Daoy (cell line): ENCODE results near the gene ZNF365. TPM values are rescaled to one million over a fixed set of nuclear protein-coding genes. Genes with fewer than 3 reads are reported as not detected.
"Not testable (repeated sequence)": the region's sequence is repeated elsewhere in the genome, so short reads cannot be mapped to it uniquely, and the experiment has no call there.

Source experiments
- DNase-seq: peaks from one replicate; pipeline ENCODE4 v3.0.0-alpha.2; 2015; ENCODE audit warnings: low read depth
- total RNA-seq: library from RNA; depleted of rRNA; stranded (reverse); fragments of >200 nt; shearing (Covaris generic); gene quantifications from 2 replicates; pipeline ENCODE4 v1.2.3, GENCODE V29; 2014

Gene ZNF365
- total RNA-seq, 1 experiment from 2014 or later: 1.8 TPM

DNA sequence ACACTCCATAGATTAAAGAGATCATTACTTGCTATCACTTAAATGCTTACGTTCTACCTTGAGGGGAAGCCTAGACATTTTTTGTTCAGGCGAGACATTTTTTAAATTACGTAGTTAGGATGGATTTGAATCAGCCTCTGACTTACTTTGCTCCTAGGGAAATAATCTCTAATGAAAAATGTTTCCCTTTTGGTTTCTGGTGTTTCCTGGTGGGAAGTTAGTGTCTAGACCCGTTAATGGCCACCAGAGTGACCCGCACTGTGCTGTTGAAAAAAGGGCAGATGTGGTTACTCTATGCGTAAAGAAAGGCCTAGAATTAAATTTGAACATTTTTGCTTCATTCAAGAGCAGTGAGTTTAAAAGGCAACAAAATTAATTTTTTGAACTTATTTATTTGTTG, 3.8 kb downstream of the ZNF365 start:
- DNase-seq: no peak

DNA sequence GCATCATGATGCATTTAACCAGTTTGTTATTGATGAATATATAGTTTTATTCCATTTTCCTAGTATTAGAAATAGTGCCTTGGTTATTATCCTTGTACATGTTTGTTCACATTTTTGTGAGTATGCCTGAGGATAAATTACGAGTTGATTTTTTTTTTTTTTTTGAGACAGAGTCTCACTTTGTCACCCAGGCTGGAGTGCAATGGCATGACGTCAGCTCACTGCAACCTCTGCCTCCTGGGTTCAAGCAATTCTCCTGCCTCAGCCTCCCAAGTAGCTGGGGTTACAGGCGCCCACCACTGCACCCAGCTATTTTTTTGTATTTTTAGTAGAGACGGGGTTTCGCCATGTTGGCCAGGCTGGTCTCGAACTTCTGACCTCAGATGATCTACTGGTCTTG, 4.7 kb downstream of the ZNF365 start:
- DNase-seq: not testable (repeated sequence)

- no peak for DNase-seq
These were observed 5.2 kb downstream of the ZNF365 start for GRCh38 chr10:62379394-62379793.

- DNase-seq: peak; percentile 76
These were observed 5.8 kb downstream of the ZNF365 start for GRCh38 chr10:62380016-62380415.

GRCh38 chr10:62381385-62382102, 7.4 kb downstream of the ZNF365 start:
- peak; percentile 10 for DNase-seq

DNA sequence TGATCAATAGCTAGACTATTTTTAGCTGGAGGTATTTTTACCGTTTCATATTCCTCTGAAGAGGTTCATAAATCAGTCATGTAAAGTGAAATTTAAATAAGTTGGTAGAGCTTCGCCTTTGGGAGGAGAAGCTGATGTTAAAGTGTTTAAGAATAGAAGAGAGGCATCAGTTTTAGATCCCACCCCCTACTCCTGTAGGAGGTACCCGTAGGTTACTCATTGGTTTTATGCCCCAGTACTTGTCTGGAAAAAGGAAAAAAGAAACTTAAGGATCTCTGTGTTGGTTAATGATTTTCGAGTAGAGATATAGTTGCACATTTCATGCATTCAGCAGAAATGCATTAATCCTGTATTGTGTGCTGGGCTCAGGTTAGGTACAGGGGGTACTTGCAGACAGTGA, 8.7 kb downstream of the ZNF365 start:
- DNase-seq: no peak

DNA sequence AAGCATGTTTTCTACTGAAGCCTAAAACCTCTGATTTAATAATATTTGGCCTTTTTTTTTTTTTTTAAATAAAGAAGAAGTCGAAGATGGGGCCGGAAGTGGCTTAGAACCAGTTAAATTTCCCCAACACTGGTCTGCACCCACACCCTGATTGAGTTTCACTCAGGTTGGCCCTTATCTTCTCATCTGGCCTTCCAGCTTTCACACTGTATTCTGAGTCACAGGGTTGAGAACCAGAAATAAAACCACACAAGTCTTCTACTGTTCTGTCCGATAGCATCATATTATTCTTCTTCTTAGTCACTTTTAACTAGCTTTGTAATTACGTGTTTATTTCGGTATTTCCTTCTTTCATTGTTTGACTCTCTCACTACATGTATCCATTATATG, 9.9 kb downstream of the ZNF365 start:
- DNase-seq: peak; percentile 89

- DNase-seq: peak; percentile 35
These were observed 10.4 kb downstream of the ZNF365 start for GRCh38 chr10:62384447-62385081.

DNA sequence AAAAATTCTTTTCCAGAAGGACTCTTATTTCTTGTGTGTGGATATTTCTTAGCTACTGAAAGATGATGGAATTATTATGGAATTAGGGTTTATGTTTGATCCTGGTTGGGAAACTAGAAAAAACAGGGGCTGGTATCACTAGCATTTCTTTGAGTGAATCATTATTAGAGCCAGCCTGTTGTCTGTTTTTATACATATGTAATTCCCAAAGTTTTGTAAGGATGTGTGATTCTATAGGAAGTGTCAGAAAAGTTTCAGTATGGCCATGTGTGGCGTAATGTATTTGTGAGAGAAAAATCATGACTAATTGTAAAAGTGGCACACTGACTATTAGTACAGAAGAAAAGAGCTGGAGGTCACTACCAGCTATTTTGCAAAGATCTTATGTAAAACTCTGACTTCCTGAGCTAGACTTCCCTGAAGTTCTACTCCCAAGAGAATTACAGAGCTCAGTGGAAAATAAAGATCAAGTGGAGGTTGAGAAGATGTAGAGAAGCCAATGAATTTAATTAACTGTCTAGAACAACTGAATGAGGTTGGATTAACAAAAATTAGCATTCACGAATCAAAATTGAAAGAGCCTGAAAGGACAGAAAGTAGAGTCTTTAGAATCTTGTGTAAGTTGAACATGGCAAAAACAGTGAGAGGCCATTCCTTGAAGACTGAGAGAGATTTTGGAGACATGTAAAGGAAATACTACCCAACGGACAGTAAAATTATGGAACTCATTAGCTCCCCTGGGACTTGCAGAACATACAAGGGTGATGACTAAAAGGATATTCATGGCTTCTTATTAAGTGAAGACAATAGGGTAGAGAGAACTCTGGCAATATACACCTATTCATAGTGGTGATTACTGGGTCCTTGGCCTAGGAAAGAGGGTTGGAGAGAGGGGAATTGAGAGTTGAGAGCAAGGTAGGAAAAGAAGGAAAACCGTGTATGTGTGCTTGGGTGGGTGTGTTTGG, 12.5 kb downstream of the ZNF365 start:
- DNase-seq: no peak

DNA sequence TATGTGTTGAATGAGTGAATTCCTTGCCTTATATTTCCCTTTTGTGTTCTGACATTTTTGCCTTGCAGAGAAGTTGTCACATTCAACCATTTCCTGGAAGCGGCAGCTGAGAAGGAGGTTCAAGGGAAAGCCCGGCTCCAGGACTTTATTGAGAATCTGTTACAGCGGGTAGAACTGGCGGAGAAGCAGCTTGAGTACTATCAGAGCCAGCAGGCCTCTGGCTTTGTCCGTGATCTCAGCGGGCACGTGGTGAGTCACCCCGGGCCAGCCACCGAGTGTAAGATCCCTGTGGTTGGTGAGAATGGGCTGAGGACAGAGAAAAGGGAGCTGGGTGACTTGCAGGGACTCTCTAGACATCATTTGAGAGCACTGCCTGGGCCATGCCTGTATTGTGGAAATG, 14.2 kb downstream of the ZNF365 start:
- DNase-seq: no peak

- peak; percentile 15 for DNase-seq
These were observed 16.5 kb downstream of the ZNF365 start for GRCh38 chr10:62390497-62391176.

DNA sequence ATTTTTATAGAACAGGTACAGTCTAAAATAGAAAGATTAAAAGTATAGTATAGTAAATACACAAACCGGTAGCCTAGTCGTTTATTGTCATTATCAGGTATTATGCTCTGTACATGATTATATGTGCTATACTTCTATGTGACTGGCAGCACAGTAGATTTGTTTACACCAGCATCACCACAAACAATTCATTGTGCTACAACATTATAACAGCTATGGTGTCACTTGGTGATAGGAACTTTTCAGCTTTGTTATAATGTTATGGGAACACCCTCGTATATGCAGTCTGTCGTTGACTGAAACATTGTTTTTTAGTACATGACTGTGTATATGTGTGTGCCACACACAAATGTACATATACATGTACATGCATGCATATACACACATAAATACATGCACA, 19.1 kb downstream of the ZNF365 start:
- no peak for DNase-seq

- DNase-seq: no peak
These were observed 20.4 kb downstream of the ZNF365 start for GRCh38 chr10:62394556-62395018.

- DNase-seq: no peak
These were observed 21.7 kb downstream of the ZNF365 start for GRCh38 chr10:62395892-62396291.

DNA sequence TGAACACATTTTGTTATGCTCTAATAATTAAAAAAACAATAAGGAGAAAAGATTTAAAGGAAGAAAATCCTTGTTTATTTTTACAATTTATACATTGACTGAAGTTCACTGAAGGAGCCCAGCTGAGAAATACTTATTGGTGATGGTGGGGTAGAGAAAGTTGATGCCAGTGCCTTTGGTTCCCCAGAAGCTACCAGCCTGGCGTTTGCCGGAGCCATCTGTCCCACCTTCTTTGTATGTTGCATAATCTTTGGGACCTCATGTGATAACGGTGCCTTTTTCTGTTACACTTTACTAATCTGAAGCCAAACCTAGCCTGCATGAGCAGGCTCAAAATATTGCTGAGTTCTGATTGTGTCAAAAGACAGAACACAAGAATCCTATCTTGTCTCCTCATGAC, 22.7 kb downstream of the ZNF365 start:
- no peak for DNase-seq

- DNase-seq: no peak
These were observed 25.0 kb downstream of the ZNF365 start for GRCh38 chr10:62399211-62399610.

- no peak for DNase-seq
These were observed 28.3 kb downstream of the ZNF365 start for GRCh38 chr10:62402508-62402907.

DNA sequence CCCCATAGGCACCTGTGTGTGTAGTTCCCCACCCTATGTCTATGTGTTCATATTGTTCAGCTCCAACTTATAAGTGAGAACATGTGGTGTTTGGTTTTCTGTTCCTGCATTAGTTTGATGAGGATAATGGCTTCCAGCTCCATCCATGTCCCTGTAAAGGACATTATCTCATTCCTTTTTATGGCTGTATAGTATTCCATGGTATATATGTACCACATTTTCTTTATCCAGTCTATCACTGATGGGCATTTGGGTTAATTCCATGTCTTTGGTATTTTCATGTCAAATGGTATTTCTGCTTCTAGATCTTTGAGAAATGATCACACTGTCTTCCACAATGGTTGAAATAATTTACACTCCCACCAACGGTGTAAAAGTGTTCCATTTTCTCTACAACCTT, 36.4 kb downstream of the ZNF365 start:
- not testable (repeated sequence) for DNase-seq

DNA sequence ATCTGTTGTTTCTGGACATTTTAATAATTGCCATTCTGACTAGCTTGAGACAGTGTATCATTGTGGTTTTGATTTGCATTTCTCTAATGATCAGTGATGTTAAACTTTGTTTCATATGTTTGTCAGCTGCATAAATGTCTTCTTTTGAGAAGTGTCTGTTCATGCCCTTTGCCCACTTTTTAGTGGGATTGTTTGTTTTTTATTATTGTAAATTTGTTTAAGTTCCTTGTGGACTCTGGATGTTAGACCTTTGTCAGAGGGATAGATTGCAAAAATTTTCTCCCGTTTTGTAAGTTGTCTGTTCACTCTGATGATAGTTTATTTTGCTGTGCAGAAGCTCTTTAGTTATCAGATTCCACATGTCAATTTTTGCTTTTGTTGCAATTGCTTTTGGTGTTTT, 36.8 kb downstream of the ZNF365 start:
- not testable (repeated sequence) for DNase-seq

GRCh38 chr10:62413048-62413447, 38.9 kb downstream of the ZNF365 start:
- no peak for DNase-seq

DNA sequence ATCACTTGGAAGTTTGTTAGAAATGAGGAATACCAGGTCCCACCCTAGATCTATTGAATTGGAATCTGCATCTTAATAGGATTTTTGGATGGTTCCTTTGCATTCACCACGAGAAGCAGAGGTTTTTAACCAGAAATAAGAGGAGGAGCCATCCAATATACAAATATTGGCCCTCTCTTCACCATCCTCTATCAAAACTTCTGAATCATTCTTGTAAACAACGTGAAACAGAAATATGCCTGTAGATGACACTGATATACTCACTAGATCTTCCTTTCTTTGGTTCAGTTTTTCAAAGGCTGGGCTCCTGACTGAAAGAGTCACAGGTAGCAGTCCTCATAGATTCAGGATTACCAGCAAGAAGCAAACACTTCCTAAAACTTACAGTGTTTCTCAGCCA, 39.5 kb downstream of the ZNF365 start:
- DNase-seq: no peak

DNA sequence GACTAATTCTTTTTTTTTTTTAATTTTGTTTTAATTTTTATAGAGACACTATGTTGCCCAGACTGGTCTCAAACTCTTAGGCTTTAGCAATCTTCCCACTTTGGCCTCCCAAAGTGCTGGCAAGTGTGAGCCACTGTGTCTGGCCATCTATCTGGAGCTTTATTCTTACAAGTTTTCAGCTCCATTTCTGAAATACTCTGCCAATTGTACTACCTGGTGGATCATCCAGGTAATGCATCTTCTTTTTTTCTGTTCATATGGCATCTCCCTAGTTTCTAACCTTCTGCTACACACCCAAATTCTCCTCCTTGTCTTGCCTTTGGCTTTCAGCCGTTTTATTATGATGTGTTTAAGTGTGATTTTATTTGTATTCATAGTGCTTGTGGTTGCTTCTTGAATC, 40.2 kb downstream of the ZNF365 start:
- no peak for DNase-seq
